ENCODE data around the gene MPP2.

- no peak for TF ChIP-seq POLR2A (IDR thresholded peaks at IDR 0.05)
- TF ChIP-seq CTCF (IDR thresholded peaks at IDR 0.05): no peak
Observed at GRCh38 chr17:43853546-43853945, 53.8 kb downstream of the MPP2 start.

All from testis (tissue), 2 donors.